ENCODE data around the gene PDLIM7.

GRCh38 chr5:177469750-177470525 lies 27.5 kb downstream of the PDLIM7 start:
- TF ChIP-seq EZH2 (IDR thresholded peaks at IDR 0.05; ENCODE audit: borderline replicate concordance, low read depth, low read length, severe bottlenecking), result no peak
- TF ChIP-seq, protein P1, sequence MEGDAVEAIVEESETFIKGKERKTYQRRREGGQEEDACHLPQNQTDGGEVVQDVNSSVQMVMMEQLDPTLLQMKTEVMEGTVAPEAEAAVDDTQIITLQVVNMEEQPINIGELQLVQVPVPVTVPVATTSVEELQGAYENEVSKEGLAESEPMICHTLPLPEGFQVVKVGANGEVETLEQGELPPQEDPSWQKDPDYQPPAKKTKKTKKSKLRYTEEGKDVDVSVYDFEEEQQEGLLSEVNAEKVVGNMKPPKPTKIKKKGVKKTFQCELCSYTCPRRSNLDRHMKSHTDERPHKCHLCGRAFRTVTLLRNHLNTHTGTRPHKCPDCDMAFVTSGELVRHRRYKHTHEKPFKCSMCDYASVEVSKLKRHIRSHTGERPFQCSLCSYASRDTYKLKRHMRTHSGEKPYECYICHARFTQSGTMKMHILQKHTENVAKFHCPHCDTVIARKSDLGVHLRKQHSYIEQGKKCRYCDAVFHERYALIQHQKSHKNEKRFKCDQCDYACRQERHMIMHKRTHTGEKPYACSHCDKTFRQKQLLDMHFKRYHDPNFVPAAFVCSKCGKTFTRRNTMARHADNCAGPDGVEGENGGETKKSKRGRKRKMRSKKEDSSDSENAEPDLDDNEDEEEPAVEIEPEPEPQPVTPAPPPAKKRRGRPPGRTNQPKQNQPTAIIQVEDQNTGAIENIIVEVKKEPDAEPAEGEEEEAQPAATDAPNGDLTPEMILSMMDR (IDR thresholded peaks at IDR 0.05; ENCODE audit: extremely low read depth in 1 of 2, insufficient read depth in 1 of 2, low read depth in 1 of 2, low read length in 2 of 2), result no peak
- TF ChIP-seq MYC (IDR thresholded peaks at IDR 0.05; ENCODE audit: low read depth, low read length), result no peak
- TF ChIP-seq POLR2AphosphoS5 (IDR thresholded peaks at IDR 0.05; ENCODE audit: insufficient read depth, low read depth, low read length), result no peak
- TF ChIP-seq JUN (IDR thresholded peaks at IDR 0.05; ENCODE audit: borderline replicate concordance, insufficient read depth, insufficient read length, low read depth), result no peak
- TF ChIP-seq POLR2A (IDR thresholded peaks at IDR 0.05; ENCODE audit: low read depth, low read length), result no peak
- TF ChIP-seq MAX (IDR thresholded peaks at IDR 0.05; ENCODE audit: insufficient read depth, insufficient read length), result no peak
- TF ChIP-seq FOS (IDR thresholded peaks at IDR 0.05; ENCODE audit: borderline replicate concordance, insufficient read depth, low read length), result no peak
- no peak for TF ChIP-seq GATA2 (IDR thresholded peaks at IDR 0.05; ENCODE audit: insufficient read depth, insufficient read length, low read depth, low read length)
